ENCODE data around the gene HCFC1R1. TPM values are rescaled to one million over a fixed set of nuclear protein-coding genes. Genes with fewer than 3 reads are reported as not detected.
A peak's percentile ranks its signal among the peaks of the same experiment; 100 is the strongest.

HCFC1R1 gene
- total and polyA plus RNA-seq, 2 experiments from 2014 or later, result 30.2 to 192 TPM

GRCh38 chr16:2981177-2981898 is 42.4 kb downstream of the HCFC1R1 start:
- H3K9me2 ChIP-seq (ENCODE audit: insufficient read depth), result no peaks in the 10 kb centered on the region

GRCh38 chr16:2980227-2981176 is 43.2 kb downstream of the HCFC1R1 start, which contains the start of gene PKMYT1:
PKMYT1 (minus strand) TSS chr16:2980446; CDS start chr16:2979657, 789 bp downstream.
- Histone ChIP-seq H3K4me1 (ENCODE audit: insufficient read depth) (peaks cover 22% of the 10 kb centered on the region), H2AFZ (peak within 1 kb of the TSS; percentile 81), H3K79me2 (replicated peaks; ENCODE audit: insufficient read depth) (peaks cover 14% of the 10 kb centered on the region), H3K4me3 (peak within 1 kb of the TSS; percentile 86), H3K9me2 (ENCODE audit: insufficient read depth) (no peaks in the 10 kb centered on the region), H3F3A (replicated peaks; ENCODE audit: low read depth) (peaks cover 19% of the 10 kb centered on the region), H3K27ac (ENCODE audit: low read depth) (peak within 1 kb of the TSS; percentile 96), H3K27me3 (ENCODE audit: insufficient read depth) (no peaks in the 10 kb centered on the region), H3K36me3 (ENCODE audit: insufficient read depth) (0 out of 2 replicates have a peak, but pooled peaks cover 3% of the 10 kb centered on the region), H4K20me1 (replicated peaks; ENCODE audit: insufficient read depth) (peaks cover 8% of the 10 kb centered on the region; the same call in 1 of the 2 replicates), H3K4me2 (peak within 1 kb of the TSS; percentile 92)
- H3K9me3 Mint-ChIP-seq, result peaks cover 2% of the 10 kb centered on the region; the same call in 2 of the 3 replicates
- H3K27ac Mint-ChIP-seq, result peak within 1 kb of the TSS; percentile 84
- H3K4me3 Mint-ChIP-seq, result peak within 1 kb of the TSS; percentile 85
- peak; percentile 90 for DNase-seq (ENCODE audit: low spot score)
- H3K27me3 Mint-ChIP-seq (ENCODE audit: insufficient read depth, low read depth, poor library complexity), result peaks cover 17% of the 10 kb centered on the region
- ATAC-seq, result peak; percentile 67
- H3K36me3 Mint-ChIP-seq (ENCODE audit: low read depth), result peaks cover 22% of the 10 kb centered on the region
- H3K4me1 Mint-ChIP-seq, result peaks cover 22% of the 10 kb centered on the region
- TF ChIP-seq CTCF (conservative IDR thresholded peaks at IDR 0.05; ENCODE audit: low read depth in 2 of 2), result no peak
- TF ChIP-seq JUNB (IDR thresholded peaks at IDR 0.05; ENCODE audit: unreplicated experiment), result no peak
- TF ChIP-seq CREB1 (CRISPR knock-in tag; IDR thresholded peaks at IDR 0.05; ENCODE audit: low read depth), result 0 out of 2 replicates have a peak, but pooled peaks have one; percentile 10
- no peak for TF ChIP-seq ZNF114 (CRISPR knock-in tag; IDR thresholded peaks at IDR 0.05)
- no peak for TF ChIP-seq NANOG (IDR thresholded peaks at IDR 0.05; ENCODE audit: borderline replicate concordance)
- no peak for TF ChIP-seq EZH2phosphoT487 (IDR thresholded peaks at IDR 0.05; ENCODE audit: unreplicated experiment)
- no peak for TF ChIP-seq ETS1 (IDR thresholded peaks at IDR 0.05)

More at GRCh38 chr16:2981177-2981898, 42.4 kb downstream of the HCFC1R1 start:
- DNase-seq (ENCODE audit: low spot score), result peak; percentile 60
- Histone ChIP-seq H4K20me1 (replicated peaks; ENCODE audit: insufficient read depth) (peaks cover 8% of the 10 kb centered on the region; the same call in 1 of the 2 replicates), H3K36me3 (ENCODE audit: insufficient read depth) (0 out of 2 replicates have a peak, but pooled peaks cover 3% of the 10 kb centered on the region), H3K79me2 (replicated peaks; ENCODE audit: insufficient read depth) (peaks cover 14% of the 10 kb centered on the region), H3F3A (replicated peaks; ENCODE audit: low read depth) (peaks cover 19% of the 10 kb centered on the region), H3K4me3 (peak overlapping the region; percentile 86), H3K4me2 (peak overlapping the region; percentile 92), H3K27me3 (ENCODE audit: insufficient read depth) (no peaks in the 10 kb centered on the region), H3K4me1 (ENCODE audit: insufficient read depth) (peaks cover 22% of the 10 kb centered on the region), H3K27ac (ENCODE audit: low read depth) (peak overlapping the region; percentile 96), H2AFZ (no peak overlapping the region)
- ATAC-seq, result peak; percentile 15
- Mint-ChIP-seq H3K27me3 (ENCODE audit: insufficient read depth, low read depth, poor library complexity) (peaks cover 17% of the 10 kb centered on the region), H3K9me3 (peaks cover 2% of the 10 kb centered on the region; the same call in 2 of the 3 replicates), H3K4me3 (peak overlapping the region; percentile 85), H3K27ac (peak overlapping the region; percentile 84), H3K36me3 (ENCODE audit: low read depth) (peaks cover 15% of the 10 kb centered on the region), H3K4me1 (peaks cover 22% of the 10 kb centered on the region)
- TF ChIP-seq STAT1 (IDR thresholded peaks at IDR 0.05; ENCODE audit: unreplicated experiment) (no peak), ETS1 (IDR thresholded peaks at IDR 0.05) (no peak), EZH2 (IDR thresholded peaks at IDR 0.05; ENCODE audit: low read depth, unreplicated experiment) (no peak)

Data from GM23338 (cell line).